AG10803 (cell line): Measurements from ENCODE around the gene MEAF6.
"Not testable (repeated sequence)": the region's sequence is repeated elsewhere in the genome, so short reads cannot be mapped to it uniquely, and the experiment has no call there.

Source experiments
- DNase-seq: peaks from one replicate; pipeline ENCODE4 v3.0.0; 2010; ENCODE audit warnings: low read depth
- H3K4me3 ChIP-seq: 2 replicates; pipeline ENCODE4 v1.5.1; 2011; ENCODE audit warnings: mild to moderate bottlenecking, low read length, control low read depth
- CTCF ChIP-seq: conservative IDR thresholded peaks from 2 replicates; pipeline ENCODE4 v1.5.1; 2011; ENCODE audit warnings: mild to moderate bottlenecking, low read length, control low read depth, inconsistent platforms

MEAF6 gene

GRCh38 chr1:37540036-37540785 is 25.6 kb upstream of the MEAF6 start:
- no peak overlapping the region for H3K4me3 ChIP-seq
- DNase-seq = no peak
- no peak for TF ChIP-seq CTCF

- DNase-seq, H3K4me3 ChIP-seq: not testable (repeated sequence)
These were observed 24.6 kb upstream of the MEAF6 start for GRCh38 chr1:37539154-37539553.

GRCh38 chr1:37537378-37537777 is 22.8 kb upstream of the MEAF6 start:
- TF ChIP-seq CTCF = no peak
- DNase-seq = peak; percentile 59
- H3K4me3 ChIP-seq = no peak overlapping the region

- TF ChIP-seq CTCF = no peak
- H3K4me3 ChIP-seq = no peak overlapping the region
- DNase-seq = no peak
These were observed 18.9 kb upstream of the MEAF6 start for GRCh38 chr1:37533317-37534093.

- not testable (repeated sequence) for DNase-seq, H3K4me3 ChIP-seq
These were observed 18.0 kb upstream of the MEAF6 start for GRCh38 chr1:37532418-37533156.

- not testable (repeated sequence) for H3K4me3 ChIP-seq, DNase-seq
These were observed 15.3 kb upstream of the MEAF6 start for GRCh38 chr1:37529888-37530287.

GRCh38 chr1:37519613-37520012 is 5.0 kb upstream of the MEAF6 start:
- no peak for TF ChIP-seq CTCF
- H3K4me3 ChIP-seq = no peak overlapping the region
- no peak for DNase-seq

- H3K4me3 ChIP-seq, DNase-seq: not testable (repeated sequence)
These were observed 4.4 kb upstream of the MEAF6 start for GRCh38 chr1:37518929-37519328.

GRCh38 chr1:37518241-37518640 is 3.7 kb upstream of the MEAF6 start:
- not testable (repeated sequence) for H3K4me3 ChIP-seq, DNase-seq
